CD4-positive, alpha-beta T cell treated with Interleukin-17A for 4 hours (primary cell): ENCODE results near the gene C17orf100.

ENCODE experiments used
- DNase-seq: peaks from one replicate; pipeline ENCODE4 v3.0.0-alpha.2; 2020; ENCODE audit warnings: mixed read lengths

The C17orf100 gene

GRCh38 chr17:6651354-6651918 lies at the start of gene C17orf100, which contains the start of gene MED31:
C17orf100 (plus strand) TSS chr17:6651762; CDS start chr17:6651914, 152 bp downstream.
MED31 (minus strand) TSS chr17:6651605; CDS start chr17:6651528, 77 bp downstream.
- peak; percentile 96 for DNase-seq

- no peak for DNase-seq
Observed at GRCh38 chr17:6602141-6602540, 49.4 kb upstream of the C17orf100 start.

- DNase-seq: no peak
Observed at GRCh38 chr17:6603744-6604325, 47.7 kb upstream of the C17orf100 start.

GRCh38 chr17:6605142-6605541 lies 46.4 kb upstream of the C17orf100 start:
- DNase-seq: no peak

GRCh38 chr17:6608321-6608720 lies 43.2 kb upstream of the C17orf100 start:
- no peak for DNase-seq

- no peak for DNase-seq
Observed at GRCh38 chr17:6610011-6610410, 41.6 kb upstream of the C17orf100 start.

GRCh38 chr17:6611231-6611630 lies 40.3 kb upstream of the C17orf100 start:
- DNase-seq: no peak

GRCh38 chr17:6623941-6624340 lies 27.6 kb upstream of the C17orf100 start:
- no peak for DNase-seq

- no peak for DNase-seq
Observed at GRCh38 chr17:6626616-6627015, 24.9 kb upstream of the C17orf100 start.

- DNase-seq: no peak
Observed at GRCh38 chr17:6627019-6627418, 24.5 kb upstream of the C17orf100 start.

GRCh38 chr17:6630390-6630789 lies 21.2 kb upstream of the C17orf100 start:
- DNase-seq: no peak

GRCh38 chr17:6632530-6632929 lies 19.0 kb upstream of the C17orf100 start:
- DNase-seq: no peak

- DNase-seq: no peak
Observed at GRCh38 chr17:6633263-6633662, 18.3 kb upstream of the C17orf100 start.

GRCh38 chr17:6636105-6636504 lies 15.5 kb upstream of the C17orf100 start:
- no peak for DNase-seq

- no peak for DNase-seq
Observed at GRCh38 chr17:6636616-6637457, 14.7 kb upstream of the C17orf100 start.

GRCh38 chr17:6637458-6637840 lies 14.1 kb upstream of the C17orf100 start:
- DNase-seq: no peak

- DNase-seq: no peak
Observed at GRCh38 chr17:6638046-6638908, 13.3 kb upstream of the C17orf100 start.

- DNase-seq: no peak
Observed at GRCh38 chr17:6639014-6639585, 12.5 kb upstream of the C17orf100 start.

- DNase-seq: peak; percentile 39
Observed at GRCh38 chr17:6639586-6640535, 11.7 kb upstream of the C17orf100 start.

GRCh38 chr17:6640536-6641246 lies 10.9 kb upstream of the C17orf100 start, which contains the start of the genes KIAA0753 and TXNDC17:
KIAA0753 (minus strand) TSS chr17:6640711; CDS start chr17:6635103, 5,608 bp downstream.
TXNDC17 (plus strand) TSS chr17:6641060; CDS start chr17:6641083, 23 bp downstream.
- DNase-seq: peak; percentile 95
